Muscle of leg (tissue), 11 donors: ENCODE results near the gene SFTPB. TPM values are rescaled to one million over a fixed set of nuclear protein-coding genes. Genes with fewer than 3 reads are reported as not detected.
"Not testable (repeated sequence)": the region's sequence is repeated elsewhere in the genome, so short reads cannot be mapped to it uniquely, and the experiment has no call there.

Experiments
- DNase-seq: peaks from one replicate; pipeline ENCODE4 v3.0.0; 2013
- H3K27ac ChIP-seq: one replicate; pipeline ENCODE4 v1.5.1; 2013; ENCODE audit warnings: mild to moderate bottlenecking, low read length, control low read depth
- H3K27me3 ChIP-seq: one replicate; pipeline ENCODE4 v1.6.1; 2013; ENCODE audit warnings: low read length; ENCODE audit not compliant: control insufficient read depth, insufficient read depth
- H3K36me3 ChIP-seq: one replicate; pipeline ENCODE4 v1.6.1; 2013; ENCODE audit warnings: low read length; ENCODE audit not compliant: control insufficient read depth, insufficient read depth
- H3K4me1 ChIP-seq: one replicate; pipeline ENCODE4 v1.6.1; 2013; ENCODE audit warnings: low read length; ENCODE audit not compliant: control insufficient read depth, insufficient read depth
- H3K4me3 ChIP-seq: one replicate; pipeline ENCODE4 v1.5.1; 2013; ENCODE audit warnings: low read length, control low read depth
- H3K9me3 ChIP-seq: replicated peaks from 2 replicates; pipeline ENCODE4 v1.6.1; 2013; ENCODE audit warnings: low read depth, low read length; ENCODE audit not compliant: control insufficient read depth
- WGBS: methylation state at CpG from one replicate; pipeline ENCODE4 v1.1.5; 2013; ENCODE audit warnings: missing lambda C conversion rate; ENCODE audit not compliant: insufficient coverage; 5-methylcytosine and 5-hydroxymethylcytosine counted together
- polyA plus RNA-seq, 8 donors: library from polyadenylated mRNA; unstranded; fragments of 120-200 nt; gene quantifications; one replicate each; pipeline versions ENCODE4 v1.2.1 to v1.2.3, GENCODE V29; 2013; ENCODE audit warnings: inconsistent platforms in 1 of 8, low replicate concordance in 1 of 8; ENCODE audit not compliant: insufficient read length in 8 of 8, insufficient read depth in 1 of 8
- total RNA-seq: library from RNA; stranded (reverse); fragments of 120-200 nt; gene quantifications from one replicate; pipeline ENCODE4 v1.2.4, GENCODE V29; 2013

Gene SFTPB
- total and polyA plus RNA-seq, 9 donors = 0.07 to 16.1 (median 0.11) TPM; not detected in 6

GRCh38 chr2:85667561-85668008 is 414 bp downstream of the SFTPB start:
- Histone ChIP-seq H3K36me3 (no peaks in the 10 kb centered on the region), H3K4me1 (no peaks in the 10 kb centered on the region), H3K4me3 (no peak overlapping the region), H3K9me3 (no peaks in the 10 kb centered on the region), H3K27ac (no peak overlapping the region), H3K27me3 (no peaks in the 10 kb centered on the region)
- 57% methylated on average over 3 of the region's 3 CpGs for WGBS
- no peak for DNase-seq

DNA sequence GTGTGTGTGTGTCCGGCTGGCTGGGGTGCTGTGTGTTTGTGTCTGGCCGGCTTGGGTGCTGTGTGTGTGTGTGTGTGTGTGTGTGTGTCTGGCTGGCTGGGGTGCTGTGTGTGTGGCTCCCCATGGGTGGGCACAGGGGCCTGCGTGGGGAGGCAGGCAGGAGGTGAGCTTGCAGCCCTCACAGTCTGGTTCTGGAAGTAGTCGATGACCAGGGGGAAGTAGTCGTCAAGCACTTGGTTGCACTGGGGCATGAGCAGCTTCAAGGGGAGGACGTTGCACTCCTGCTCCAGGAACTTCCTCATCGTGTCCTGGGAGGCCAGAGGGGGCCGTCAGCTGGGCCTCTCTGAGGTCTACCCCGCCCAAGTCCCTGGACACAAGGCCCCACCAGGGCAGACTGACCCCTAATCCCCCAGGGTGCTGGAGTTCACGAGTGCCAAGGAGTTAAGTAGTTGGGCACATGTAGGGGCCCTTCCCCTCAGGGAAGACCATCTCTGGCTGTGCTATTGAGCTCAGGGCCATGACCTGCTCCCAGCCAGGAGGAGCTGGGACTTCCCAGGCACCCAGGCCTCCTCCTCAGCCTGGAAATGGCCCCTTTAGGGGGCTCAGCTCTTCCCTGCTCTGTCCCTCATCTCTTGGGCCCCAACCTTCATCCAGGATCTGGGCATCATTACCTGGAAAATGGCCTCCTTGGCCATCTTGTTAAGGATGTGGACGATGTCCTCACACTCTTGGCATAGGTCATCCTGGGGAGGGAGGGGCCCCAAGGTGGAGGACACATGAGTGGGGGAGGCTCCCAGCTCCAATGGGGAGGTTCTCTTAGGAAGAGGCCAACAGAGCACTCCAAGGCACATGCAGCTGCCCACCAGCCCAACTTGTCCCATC is 1.3 kb downstream of the SFTPB start:
- 62% methylated on average over 6 of the region's 11 CpGs for WGBS
- Histone ChIP-seq H3K27me3 (no peaks in the 10 kb centered on the region), H3K36me3 (no peaks in the 10 kb centered on the region), H3K4me3 (no peak overlapping the region), H3K27ac (no peak overlapping the region), H3K4me1 (peaks cover 4% of the 10 kb centered on the region), H3K9me3 (no peaks in the 10 kb centered on the region)
- DNase-seq = peak; percentile 19

DNA sequence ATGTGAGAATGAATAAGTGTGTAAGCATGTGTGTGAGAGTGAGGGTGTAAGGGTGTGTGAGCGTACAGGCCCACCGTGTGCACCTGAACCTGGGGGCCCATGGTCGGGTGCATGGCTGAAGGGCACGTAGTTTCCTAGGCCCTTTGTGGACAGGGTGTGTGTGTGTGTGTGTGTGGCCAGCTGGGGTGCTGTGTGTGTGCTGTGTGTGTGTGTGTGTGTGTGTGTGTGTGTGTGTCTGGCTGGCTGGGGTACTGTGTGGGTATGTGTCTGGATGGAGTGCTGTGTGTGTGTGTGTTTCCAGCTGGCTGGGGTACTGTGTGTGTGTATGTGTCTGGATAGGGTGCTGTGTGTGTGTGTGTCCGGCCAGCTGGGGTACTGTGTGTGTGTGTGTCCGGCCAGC is 2.0 kb downstream of the SFTPB start:
- Histone ChIP-seq H3K4me3 (no peak overlapping the region), H3K27ac (no peak overlapping the region), H3K36me3 (no peaks in the 10 kb centered on the region), H3K27me3 (no peaks in the 10 kb centered on the region), H3K9me3 (no peaks in the 10 kb centered on the region), H3K4me1 (peaks cover 10% of the 10 kb centered on the region)
- WGBS = 93% methylated on average over 4 of the region's 6 CpGs
- DNase-seq = no peak

- H3K4me3 ChIP-seq = no peak overlapping the region
These were observed 2.6 kb downstream of the SFTPB start for GRCh38 chr2:85665264-85665937.

GRCh38 chr2:85663594-85664565 is 4.1 kb downstream of the SFTPB start:
- Histone ChIP-seq H3K27ac (no peak overlapping the region), H3K4me3 (no peak overlapping the region), H3K9me3 (no peaks in the 10 kb centered on the region), H3K27me3 (no peaks in the 10 kb centered on the region), H3K4me1 (peaks cover 10% of the 10 kb centered on the region), H3K36me3 (peaks cover 5% of the 10 kb centered on the region)
- no peak for DNase-seq
- 92% methylated on average over 22 of the region's 23 CpGs for WGBS

More at GRCh38 chr2:85665264-85665937, 2.6 kb downstream of the SFTPB start:
- H3K27me3 ChIP-seq = no peaks in the 10 kb centered on the region
- 54% methylated on average over 9 of the region's 11 CpGs for WGBS
- H3K9me3 ChIP-seq = no peaks in the 10 kb centered on the region
- H3K4me1 ChIP-seq = peaks cover 10% of the 10 kb centered on the region
- no peaks in the 10 kb centered on the region for H3K36me3 ChIP-seq
- DNase-seq = no peak
- H3K27ac ChIP-seq = no peak overlapping the region

GRCh38 chr2:85662899-85663593 is 5.0 kb downstream of the SFTPB start:
- Histone ChIP-seq H3K4me3 (no peak overlapping the region), H3K36me3 (peaks cover 8% of the 10 kb centered on the region), H3K9me3 (no peaks in the 10 kb centered on the region), H3K4me1 (peaks cover 10% of the 10 kb centered on the region), H3K27me3 (no peaks in the 10 kb centered on the region), H3K27ac (no peak overlapping the region)
- WGBS = 84% methylated on average over 10 of the region's 10 CpGs
- DNase-seq = peak; percentile 14

DNA sequence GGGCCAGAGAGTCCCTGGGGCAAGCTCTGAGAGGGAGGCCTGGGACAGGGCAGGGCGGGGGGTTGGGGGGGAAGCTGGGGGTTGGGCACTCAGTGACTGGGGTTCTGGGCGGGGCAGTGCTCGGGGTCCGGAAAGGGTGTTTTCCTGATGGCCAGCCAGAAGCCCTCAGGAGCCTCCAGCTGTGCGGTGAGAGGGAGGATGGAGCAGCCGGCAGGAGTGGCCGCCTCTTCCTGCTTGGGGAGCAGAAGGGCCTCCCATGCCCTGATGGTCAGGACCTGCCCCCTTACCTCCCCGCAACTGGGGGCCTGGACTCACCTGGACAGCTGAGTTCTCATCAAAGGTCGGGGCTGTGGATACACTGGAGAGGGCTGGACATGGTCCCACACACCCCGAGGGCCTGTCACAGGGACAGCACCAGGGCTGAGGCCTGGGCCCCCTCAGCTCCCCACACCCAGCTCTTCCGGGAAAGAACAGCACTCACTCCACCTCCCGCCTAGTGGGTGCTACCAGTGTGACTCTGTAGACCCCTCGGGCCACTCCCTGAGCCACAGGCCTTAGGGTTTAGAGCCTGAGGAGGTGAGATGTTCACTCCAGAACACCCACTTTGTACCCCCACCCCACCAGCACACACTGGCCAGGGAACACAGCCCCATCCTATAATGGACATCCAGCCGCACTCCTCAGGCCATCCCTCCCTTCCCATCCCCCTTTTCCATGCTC is 6.7 kb downstream of the SFTPB start:
- Histone ChIP-seq H3K4me3 (no peak overlapping the region), H3K27ac (no peak overlapping the region), H3K36me3 (peaks cover 11% of the 10 kb centered on the region), H3K4me1 (peaks cover 10% of the 10 kb centered on the region), H3K9me3 (no peaks in the 10 kb centered on the region), H3K27me3 (no peaks in the 10 kb centered on the region)
- WGBS = 38% methylated on average over 4 of the region's 14 CpGs
- DNase-seq = no peak

GRCh38 chr2:85660725-85661124 is 7.3 kb downstream of the SFTPB start:
- DNase-seq = no peak
- Histone ChIP-seq H3K4me1 (peaks cover 10% of the 10 kb centered on the region), H3K4me3 (no peak overlapping the region), H3K27ac (no peak overlapping the region), H3K9me3 (no peaks in the 10 kb centered on the region), H3K27me3 (no peaks in the 10 kb centered on the region), H3K36me3 (peaks cover 17% of the 10 kb centered on the region)
- WGBS = 55% methylated on average over 4 of the region's 7 CpGs

DNA sequence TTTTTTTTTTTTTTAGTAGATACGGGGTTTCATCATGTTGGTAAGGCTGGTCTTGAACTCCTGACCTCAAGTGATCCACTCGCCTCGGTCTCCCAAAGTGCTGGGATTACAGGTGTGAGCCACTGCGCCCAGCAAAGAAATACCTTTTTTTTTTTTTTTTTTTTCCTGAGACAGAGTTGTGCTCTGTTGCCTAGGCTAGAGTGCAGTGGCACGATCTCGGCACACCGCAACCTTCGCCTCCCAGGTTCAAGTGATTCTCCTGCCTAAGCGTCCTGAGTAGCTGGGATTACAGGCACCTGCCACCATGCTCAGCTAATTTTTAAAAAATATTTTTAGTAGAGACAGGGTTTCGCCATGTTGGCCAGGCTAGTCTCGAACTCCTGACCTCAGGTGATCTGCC is 7.7 kb downstream of the SFTPB start:
- not testable (repeated sequence) for H3K27me3 ChIP-seq, H3K27ac ChIP-seq, DNase-seq, H3K9me3 ChIP-seq, H3K4me3 ChIP-seq
- Histone ChIP-seq H3K36me3 (peaks cover 17% of the 10 kb centered on the region), H3K4me1 (peaks cover 10% of the 10 kb centered on the region)
- 80% methylated on average over 1 of the region's 11 CpGs for WGBS
